WTC11 (cell line): ENCODE data around the gene CREG2. TPM values are rescaled to one million over a fixed set of nuclear protein-coding genes. Genes with fewer than 3 reads are reported as not detected.

Experiments
- ATAC-seq: fragments of 200-7000 bp; cut with Tn5 transposase; 2 replicates; pipeline ENCODE4 v1.10.0; 2021; ENCODE audit warnings: mild to moderate bottlenecking, moderate library complexity
- CTCF ChIA-PET: fragments of 300-600 bp; sonication (Branson Sonifier 250); formaldehyde crosslinking; loops from one replicate; lab custom pipeline; 2021; ENCODE audit warnings: antibody characterized with exemption; lab: Charles Lee
- POLR2A ChIA-PET: fragments of 350-600 bp; sonication (Branson Sonifier 250); formaldehyde crosslinking; loops from one replicate; lab custom pipeline; 2021; ENCODE audit warnings: antibody characterized with exemption; lab: Charles Lee
- DNase-seq: peaks from one replicate; pipeline ENCODE4 v3.0.0; 2021; ENCODE audit warnings: low spot score
- H3K27ac Mint-ChIP-seq: 2 replicates; pipeline ENCODE4 v1.8.0; 2021; ENCODE audit warnings: mixed read lengths
- H3K27me3 Mint-ChIP-seq: 2 replicates; pipeline ENCODE4 v1.8.0; 2021; ENCODE audit warnings: low read depth, mild to moderate bottlenecking, moderate library complexity, mixed read lengths
- H3K36me3 Mint-ChIP-seq: 2 replicates; pipeline ENCODE4 v1.8.0; 2021; ENCODE audit warnings: mixed read lengths
- H3K4me1 Mint-ChIP-seq: 2 replicates; pipeline ENCODE4 v1.8.0; 2022; ENCODE audit warnings: mixed read lengths
- H3K4me3 Mint-ChIP-seq: 2 replicates; pipeline ENCODE4 v1.8.0; 2021; ENCODE audit warnings: mild to moderate bottlenecking, moderate library complexity, mixed read lengths
- H3K9me3 Mint-ChIP-seq: 2 replicates; pipeline ENCODE4 v1.8.0; 2021; ENCODE audit warnings: mixed read lengths
- AFF4 ChIP-seq: sonication (generic); formaldehyde crosslinking; IDR thresholded peaks from 2 replicates; pipeline ENCODE4 v1.8.1; 2023; ENCODE audit warnings: mild to moderate bottlenecking, missing genetic modification reagents, borderline replicate concordance
- CREB1 ChIP-seq: sonication (generic); formaldehyde crosslinking; IDR thresholded peaks from 2 replicates; pipeline ENCODE4 v1.8.0; 2023; ENCODE audit warnings: mild to moderate bottlenecking, missing genetic modification reagents
- FOXJ3 ChIP-seq: sonication (generic); formaldehyde crosslinking; IDR thresholded peaks from 2 replicates; pipeline ENCODE4 v1.9.0; 2021; ENCODE audit warnings: missing genetic modification reagents, mild to moderate bottlenecking, borderline replicate concordance
- GRHL2 ChIP-seq: fragments of 250-450 bp; sonication (Bioruptor Pico); IDR thresholded peaks from 2 replicates; pipeline ENCODE4 v1.8.0; 2022; ENCODE audit warnings: mild to moderate bottlenecking, moderate library complexity; ENCODE audit not compliant: insufficient replicate concordance, severe bottlenecking
- GTF2I ChIP-seq: fragments of 250-450 bp; sonication (Bioruptor Pico); conservative IDR thresholded peaks from 2 replicates; pipeline ENCODE4 v1.4.0; 2021; ENCODE audit warnings: mild to moderate bottlenecking
- MXD4 ChIP-seq: fragments of 250-450 bp; sonication (Bioruptor Pico); IDR thresholded peaks from 2 replicates; pipeline ENCODE4 v1.8.0; 2021; ENCODE audit warnings: mild to moderate bottlenecking, moderate library complexity, borderline replicate concordance
- MYBL2 ChIP-seq: sonication (generic); formaldehyde crosslinking; IDR thresholded peaks from 2 replicates; pipeline ENCODE4 v1.8.1; 2023; ENCODE audit warnings: mild to moderate bottlenecking, moderate library complexity, missing genetic modification reagents
- NFYB ChIP-seq: sonication (generic); formaldehyde crosslinking; conservative IDR thresholded peaks from 2 replicates; pipeline ENCODE4 v1.8.0; 2022; ENCODE audit warnings: low read depth, missing genetic modification reagents
- SMAD3 ChIP-seq: sonication (generic); formaldehyde crosslinking; IDR thresholded peaks from 2 replicates; pipeline ENCODE4 v1.8.0; 2022; ENCODE audit warnings: missing genetic modification reagents, mild to moderate bottlenecking, borderline replicate concordance
- TEAD4 ChIP-seq: sonication (generic); formaldehyde crosslinking; IDR thresholded peaks from 2 replicates; pipeline ENCODE4 v1.8.0; 2022; ENCODE audit warnings: mild to moderate bottlenecking, missing genetic modification reagents
- ZBTB21 ChIP-seq: sonication (generic); formaldehyde crosslinking; IDR thresholded peaks from 2 replicates; pipeline ENCODE4 v1.8.1; 2023; ENCODE audit warnings: mild to moderate bottlenecking, missing genetic modification reagents, borderline replicate concordance
- ZBTB43 ChIP-seq: sonication (generic); formaldehyde crosslinking; IDR thresholded peaks from 2 replicates; pipeline ENCODE4 v1.8.1; 2023; ENCODE audit warnings: mild to moderate bottlenecking, missing genetic modification reagents
- ZNF396 ChIP-seq: fragments of 250-450 bp; sonication (Bioruptor Pico); IDR thresholded peaks from 2 replicates; pipeline ENCODE4 v1.8.0; 2021; ENCODE audit warnings: mild to moderate bottlenecking, moderate library complexity, borderline replicate concordance
- ZNF416 ChIP-seq: fragments of 250-450 bp; sonication (Bioruptor Pico); IDR thresholded peaks from 2 replicates; pipeline ENCODE4 v1.9.0; 2021; ENCODE audit warnings: mild to moderate bottlenecking, inconsistent platforms
- total RNA-seq: library from RNA; stranded (reverse); gene quantifications from 3 replicates; pipeline ENCODE4 v1.2.3, GENCODE V29; 2021
- TF ChIP-seq, protein P1 (sequence below): sonication (generic); formaldehyde crosslinking; IDR thresholded peaks from 2 replicates; pipeline ENCODE4 v1.8.0; 2022; ENCODE audit warnings: missing genetic modification reagents
- TF ChIP-seq, protein P2 (sequence below): sonication (generic); formaldehyde crosslinking; IDR thresholded peaks from 2 replicates; pipeline ENCODE4 v1.8.1; 2022; ENCODE audit warnings: low read depth, mild to moderate bottlenecking, moderate library complexity, missing genetic modification reagents, borderline replicate concordance
- TF ChIP-seq, protein P3 (sequence below): fragments of 250-450 bp; sonication (Bioruptor Pico); conservative IDR thresholded peaks from 2 replicates; pipeline ENCODE4 v1.9.0; 2021; ENCODE audit warnings: mild to moderate bottlenecking
- TF ChIP-seq, protein P4 (sequence below): sonication (generic); formaldehyde crosslinking; IDR thresholded peaks from 2 replicates; pipeline ENCODE4 v1.8.0; 2023; ENCODE audit warnings: mild to moderate bottlenecking, missing genetic modification reagents

Gene CREG2
- total RNA-seq, 1 experiment from 2014 or later = 1.6 TPM

DNA sequence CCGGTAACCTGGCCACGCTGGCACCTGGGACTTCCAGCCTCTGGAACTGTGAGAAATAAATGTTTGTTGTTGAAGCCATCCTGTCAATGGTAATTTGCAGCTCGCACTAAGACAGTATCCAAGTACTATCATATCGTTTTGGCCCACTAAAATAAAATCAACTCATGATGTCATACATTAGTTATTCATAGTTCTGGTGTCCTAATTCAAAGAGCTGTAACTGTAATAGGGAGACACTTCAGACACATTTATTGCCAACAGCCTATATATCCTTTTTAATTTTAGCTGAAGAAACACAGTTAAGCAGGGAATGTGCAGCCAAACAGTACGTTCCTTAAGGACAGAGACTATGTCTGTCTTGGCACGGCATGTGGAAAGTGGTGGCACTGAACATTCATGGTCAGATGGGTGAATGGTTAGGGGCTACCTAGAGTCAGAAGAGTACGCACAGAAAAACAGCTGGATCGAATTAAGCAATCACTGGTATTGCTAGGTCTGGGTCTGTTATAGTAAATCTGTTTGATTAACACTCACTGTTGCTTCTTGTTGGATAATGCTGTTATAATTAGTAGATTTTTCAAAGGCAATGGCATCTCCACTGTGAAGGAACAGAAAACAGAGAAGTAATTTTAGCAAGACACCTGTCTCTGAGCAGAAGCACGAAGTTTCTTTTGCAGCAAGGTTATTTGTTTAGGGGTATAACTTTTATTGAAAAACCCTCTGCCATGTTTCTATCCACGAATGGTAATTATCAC, 41.3 kb upstream of the CREG2 start (continued):
- TF ChIP-seq, protein P1, sequence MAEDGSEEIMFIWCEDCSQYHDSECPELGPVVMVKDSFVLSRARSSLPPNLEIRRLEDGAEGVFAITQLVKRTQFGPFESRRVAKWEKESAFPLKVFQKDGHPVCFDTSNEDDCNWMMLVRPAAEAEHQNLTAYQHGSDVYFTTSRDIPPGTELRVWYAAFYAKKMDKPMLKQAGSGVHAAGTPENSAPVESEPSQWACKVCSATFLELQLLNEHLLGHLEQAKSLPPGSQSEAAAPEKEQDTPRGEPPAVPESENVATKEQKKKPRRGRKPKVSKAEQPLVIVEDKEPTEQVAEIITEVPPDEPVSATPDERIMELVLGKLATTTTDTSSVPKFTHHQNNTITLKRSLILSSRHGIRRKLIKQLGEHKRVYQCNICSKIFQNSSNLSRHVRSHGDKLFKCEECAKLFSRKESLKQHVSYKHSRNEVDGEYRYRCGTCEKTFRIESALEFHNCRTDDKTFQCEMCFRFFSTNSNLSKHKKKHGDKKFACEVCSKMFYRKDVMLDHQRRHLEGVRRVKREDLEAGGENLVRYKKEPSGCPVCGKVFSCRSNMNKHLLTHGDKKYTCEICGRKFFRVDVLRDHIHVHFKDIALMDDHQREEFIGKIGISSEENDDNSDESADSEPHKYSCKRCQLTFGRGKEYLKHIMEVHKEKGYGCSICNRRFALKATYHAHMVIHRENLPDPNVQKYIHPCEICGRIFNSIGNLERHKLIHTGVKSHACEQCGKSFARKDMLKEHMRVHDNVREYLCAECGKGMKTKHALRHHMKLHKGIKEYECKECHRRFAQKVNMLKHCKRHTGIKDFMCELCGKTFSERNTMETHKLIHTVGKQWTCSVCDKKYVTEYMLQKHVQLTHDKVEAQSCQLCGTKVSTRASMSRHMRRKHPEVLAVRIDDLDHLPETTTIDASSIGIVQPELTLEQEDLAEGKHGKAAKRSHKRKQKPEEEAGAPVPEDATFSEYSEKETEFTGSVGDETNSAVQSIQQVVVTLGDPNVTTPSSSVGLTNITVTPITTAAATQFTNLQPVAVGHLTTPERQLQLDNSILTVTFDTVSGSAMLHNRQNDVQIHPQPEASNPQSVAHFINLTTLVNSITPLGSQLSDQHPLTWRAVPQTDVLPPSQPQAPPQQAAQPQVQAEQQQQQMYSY (CRISPR knock-in tag) = no peak
- TF ChIP-seq CREB1 (CRISPR knock-in tag) (no peak), GTF2I (no peak), MYBL2 (no peak), NFYB (no peak), ZNF416 (CRISPR knock-in tag) (no peak)
- TF ChIP-seq, protein P2, sequence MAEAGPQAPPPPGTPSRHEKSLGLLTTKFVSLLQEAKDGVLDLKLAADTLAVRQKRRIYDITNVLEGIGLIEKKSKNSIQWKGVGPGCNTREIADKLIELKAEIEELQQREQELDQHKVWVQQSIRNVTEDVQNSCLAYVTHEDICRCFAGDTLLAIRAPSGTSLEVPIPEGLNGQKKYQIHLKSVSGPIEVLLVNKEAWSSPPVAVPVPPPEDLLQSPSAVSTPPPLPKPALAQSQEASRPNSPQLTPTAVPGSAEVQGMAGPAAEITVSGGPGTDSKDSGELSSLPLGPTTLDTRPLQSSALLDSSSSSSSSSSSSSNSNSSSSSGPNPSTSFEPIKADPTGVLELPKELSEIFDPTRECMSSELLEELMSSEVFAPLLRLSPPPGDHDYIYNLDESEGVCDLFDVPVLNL (CRISPR knock-in tag) = no peak
- TF ChIP-seq, protein P3, sequence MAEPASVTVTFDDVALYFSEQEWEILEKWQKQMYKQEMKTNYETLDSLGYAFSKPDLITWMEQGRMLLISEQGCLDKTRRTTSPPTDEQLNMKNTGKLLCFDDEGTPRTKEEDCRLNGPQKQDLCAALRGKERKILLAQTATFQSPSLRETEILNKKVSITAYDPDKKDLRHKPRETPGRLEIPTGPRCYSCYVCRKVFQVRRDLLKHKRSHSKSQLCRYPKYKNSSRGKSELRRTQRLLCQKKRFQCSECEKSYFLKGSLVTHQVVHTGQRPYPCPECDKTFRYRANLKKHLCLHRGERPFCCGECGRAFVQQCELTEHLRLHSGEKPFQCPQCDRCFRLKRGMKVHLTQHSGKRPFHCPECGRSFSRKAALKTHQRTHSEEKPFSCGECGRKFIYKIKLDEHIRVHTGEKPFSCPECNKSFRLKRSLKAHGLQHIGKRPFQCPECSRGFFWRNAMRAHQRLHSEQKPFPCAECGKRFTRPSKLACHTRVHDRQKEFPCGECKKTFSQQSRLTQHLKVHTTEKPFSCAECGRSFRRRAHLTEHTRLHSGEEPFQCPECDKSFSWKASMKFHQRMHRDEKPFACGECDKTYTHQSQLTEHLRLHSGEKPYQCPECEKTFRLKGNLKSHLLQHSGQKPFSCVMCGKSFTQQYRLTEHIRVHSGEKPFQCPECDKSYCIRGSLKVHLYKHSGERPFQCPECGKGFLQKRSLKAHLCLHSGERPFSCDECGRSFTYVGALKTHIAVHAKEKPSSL (CRISPR knock-in tag) = no peak

DNA sequence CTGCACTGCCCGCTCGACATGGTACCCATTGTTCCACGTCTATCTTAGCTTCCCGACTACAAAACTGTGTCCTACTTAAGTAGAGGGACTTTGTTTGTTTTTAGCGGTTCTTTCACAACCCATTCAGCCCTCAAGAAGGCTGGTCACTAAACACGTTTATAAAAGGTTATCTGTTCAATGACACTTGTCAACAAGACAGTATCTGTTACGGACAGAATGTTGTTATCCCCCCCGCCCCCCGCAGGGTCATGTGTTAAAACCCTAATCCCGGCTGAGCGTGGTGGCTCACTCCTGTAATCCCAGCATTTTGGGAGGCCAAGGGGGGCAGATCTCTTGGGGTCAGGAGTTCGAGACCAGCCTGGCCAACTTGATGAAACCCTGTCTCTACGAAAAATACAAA, 40.4 kb upstream of the CREG2 start:
- no peaks in the 10 kb centered on the region for H3K4me1 Mint-ChIP-seq
- TF ChIP-seq ZBTB43 (no peak), NFYB (no peak), ZNF396 (no peak), MXD4 (CRISPR knock-in tag) (no peak), GRHL2 (no peak), SMAD3 (CRISPR knock-in tag) (no peak), ZBTB21 (CRISPR knock-in tag) (no peak), AFF4 (CRISPR knock-in tag) (no peak), FOXJ3 (CRISPR knock-in tag) (no peak), TEAD4 (CRISPR knock-in tag) (no peak)
- TF ChIP-seq, protein P4, sequence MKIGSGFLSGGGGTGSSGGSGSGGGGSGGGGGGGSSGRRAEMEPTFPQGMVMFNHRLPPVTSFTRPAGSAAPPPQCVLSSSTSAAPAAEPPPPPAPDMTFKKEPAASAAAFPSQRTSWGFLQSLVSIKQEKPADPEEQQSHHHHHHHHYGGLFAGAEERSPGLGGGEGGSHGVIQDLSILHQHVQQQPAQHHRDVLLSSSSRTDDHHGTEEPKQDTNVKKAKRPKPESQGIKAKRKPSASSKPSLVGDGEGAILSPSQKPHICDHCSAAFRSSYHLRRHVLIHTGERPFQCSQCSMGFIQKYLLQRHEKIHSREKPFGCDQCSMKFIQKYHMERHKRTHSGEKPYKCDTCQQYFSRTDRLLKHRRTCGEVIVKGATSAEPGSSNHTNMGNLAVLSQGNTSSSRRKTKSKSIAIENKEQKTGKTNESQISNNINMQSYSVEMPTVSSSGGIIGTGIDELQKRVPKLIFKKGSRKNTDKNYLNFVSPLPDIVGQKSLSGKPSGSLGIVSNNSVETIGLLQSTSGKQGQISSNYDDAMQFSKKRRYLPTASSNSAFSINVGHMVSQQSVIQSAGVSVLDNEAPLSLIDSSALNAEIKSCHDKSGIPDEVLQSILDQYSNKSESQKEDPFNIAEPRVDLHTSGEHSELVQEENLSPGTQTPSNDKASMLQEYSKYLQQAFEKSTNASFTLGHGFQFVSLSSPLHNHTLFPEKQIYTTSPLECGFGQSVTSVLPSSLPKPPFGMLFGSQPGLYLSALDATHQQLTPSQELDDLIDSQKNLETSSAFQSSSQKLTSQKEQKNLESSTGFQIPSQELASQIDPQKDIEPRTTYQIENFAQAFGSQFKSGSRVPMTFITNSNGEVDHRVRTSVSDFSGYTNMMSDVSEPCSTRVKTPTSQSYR (CRISPR knock-in tag) = no peak
- TF ChIP-seq, protein P2 (CRISPR knock-in tag) = no peak

More for the DNA sequence above, 40.4 kb upstream of the CREG2 start:
- Mint-ChIP-seq H3K9me3 (peaks cover 10% of the 10 kb centered on the region), H3K27me3 (no peaks in the 10 kb centered on the region), H3K4me3 (no peak overlapping the region), H3K36me3 (no peaks in the 10 kb centered on the region), H3K27ac (no peak overlapping the region)
- DNase-seq (no peak), ATAC-seq (no peak)
- POLR2A ChIA-PET = no interaction called here
- CTCF ChIA-PET = interaction anchor here (1.4 to 1.5 kb wide), 2 partner anchors 9 to 298 kb away, joined by 4 to 5 read pairs; no protein-coding TSS in a partner anchor
